Lower lobe of right lung (tissue), 2 donors: ENCODE results near the gene TDRD3. TPM values are rescaled to one million over a fixed set of nuclear protein-coding genes. Genes with fewer than 3 reads are reported as not detected.

Experiments
- ATAC-seq, 2 donors: fragments of 200-7000 bp; cut with Tn5 transposase; one replicate each; pipeline ENCODE4 v1.9.1; 2020 to 2022; ENCODE audit warnings: mild to moderate bottlenecking in 2 of 2, moderate library complexity in 2 of 2
- DNase-seq: peaks from one replicate; pipeline ENCODE4 v3.0.0-alpha.2; 2020
- H3K27ac ChIP-seq: fragments of 200-600 bp; one replicate; pipeline ENCODE4 v1.8.0; 2022
- H3K27me3 ChIP-seq: fragments of 200-600 bp; one replicate; pipeline ENCODE4 v1.8.0; 2022; ENCODE audit warnings: low read depth
- H3K36me3 ChIP-seq: fragments of 200-600 bp; one replicate; pipeline ENCODE4 v1.8.0; 2022; ENCODE audit warnings: mild to moderate bottlenecking
- H3K4me1 ChIP-seq: fragments of 200-600 bp; one replicate; pipeline ENCODE4 v1.8.0; 2022
- H3K4me3 ChIP-seq: fragments of 200-600 bp; one replicate; pipeline ENCODE4 v1.8.0; 2022; ENCODE audit warnings: mild to moderate bottlenecking
- H3K9me3 ChIP-seq: fragments of 200-600 bp; one replicate; pipeline ENCODE4 v1.8.0; 2022
- CTCF ChIP-seq: fragments of 200-600 bp; IDR thresholded peaks from one replicate; pipeline ENCODE4 v1.8.0; 2022; ENCODE audit warnings: antibody characterized with exemption, mild to moderate bottlenecking
- intact Hi-C: fragments of 100-400 bp; cut with DNase I; formaldehyde crosslinking; loops from one replicate; pipeline ENCODE4 v1.11.0; 2022
- total RNA-seq: library from RNA; stranded (reverse); fragmentation: NEBNext Ultra II Directional; extraction: Animal tissue kit (Norgen Biotek cat#: 25700); gene quantifications from one replicate; pipeline ENCODE4 v1.2.1, GENCODE V29; 2021
- donor health status: DM: no; HTN: yes; CAD: no; lungs with severe emphysema.

Gene TDRD3
- total RNA-seq, 1 donor from 2014 or later, result 27.0 TPM

GRCh38 chr13:60352644-60353043 is 44.4 kb upstream of the TDRD3 start:
- intact Hi-C loops, result no loop called here
- DNase-seq (no peak), ATAC-seq (no peak)
- Histone ChIP-seq H3K36me3 (no peaks in the 10 kb centered on the region), H3K4me1 (no peaks in the 10 kb centered on the region), H3K27me3 (no peaks in the 10 kb centered on the region), H3K27ac (no peak overlapping the region), H3K4me3 (no peak overlapping the region), H3K9me3 (no peaks in the 10 kb centered on the region)
- no peak for TF ChIP-seq CTCF

GRCh38 chr13:60355056-60355455 is 42.0 kb upstream of the TDRD3 start:
- no peak for TF ChIP-seq CTCF
- Histone ChIP-seq H3K4me3 (no peak overlapping the region), H3K9me3 (no peaks in the 10 kb centered on the region), H3K27ac (no peak overlapping the region), H3K27me3 (no peaks in the 10 kb centered on the region), H3K36me3 (no peaks in the 10 kb centered on the region), H3K4me1 (no peaks in the 10 kb centered on the region)
- ATAC-seq (no peak), DNase-seq (no peak)
- intact Hi-C loops, result no loop called here

- intact Hi-C loops, result no loop called here
- TF ChIP-seq CTCF, result no peak
- no peak for DNase-seq
- Histone ChIP-seq H3K4me1 (no peaks in the 10 kb centered on the region), H3K27ac (no peak overlapping the region), H3K27me3 (no peaks in the 10 kb centered on the region), H3K36me3 (no peaks in the 10 kb centered on the region), H3K9me3 (no peaks in the 10 kb centered on the region), H3K4me3 (no peak overlapping the region)
- no peak for ATAC-seq
Measured at GRCh38 chr13:60356970-60357369, 40.0 kb upstream of the TDRD3 start.

- no peak for ATAC-seq
- Histone ChIP-seq H3K4me1 (no peaks in the 10 kb centered on the region), H3K9me3 (no peaks in the 10 kb centered on the region), H3K36me3 (no peaks in the 10 kb centered on the region), H3K4me3 (no peak overlapping the region), H3K27ac (no peak overlapping the region), H3K27me3 (no peaks in the 10 kb centered on the region)
- intact Hi-C loops, result no loop called here
- no peak for TF ChIP-seq CTCF
- no peak for DNase-seq
Measured at GRCh38 chr13:60358453-60358852, 38.6 kb upstream of the TDRD3 start.

GRCh38 chr13:60363288-60363687 is 33.7 kb upstream of the TDRD3 start:
- ATAC-seq (no peak), DNase-seq (no peak)
- Histone ChIP-seq H3K4me1 (no peaks in the 10 kb centered on the region), H3K9me3 (no peaks in the 10 kb centered on the region), H3K36me3 (no peaks in the 10 kb centered on the region), H3K4me3 (no peak overlapping the region), H3K27ac (no peak overlapping the region), H3K27me3 (no peaks in the 10 kb centered on the region)
- no peak for TF ChIP-seq CTCF
- intact Hi-C loops, result no loop called here

- intact Hi-C loops, result no loop called here
- H3K4me3 ChIP-seq, result no peak overlapping the region
- ATAC-seq, result no peak
Measured at GRCh38 chr13:60369242-60369641, 27.8 kb upstream of the TDRD3 start.

More at GRCh38 chr13:60369242-60369641, 27.8 kb upstream of the TDRD3 start:
- no peaks in the 10 kb centered on the region for H3K4me1 ChIP-seq
- no peak overlapping the region for H3K27ac ChIP-seq
- peak; percentile 33 for TF ChIP-seq CTCF
- no peak for DNase-seq
- no peaks in the 10 kb centered on the region for H3K27me3 ChIP-seq
- no peaks in the 10 kb centered on the region for H3K36me3 ChIP-seq
- no peaks in the 10 kb centered on the region for H3K9me3 ChIP-seq
